ENCODE results near the gene LPAR6.
A peak's percentile ranks its signal among the peaks of the same experiment; 100 is the strongest.

LPAR6 gene

DNA sequence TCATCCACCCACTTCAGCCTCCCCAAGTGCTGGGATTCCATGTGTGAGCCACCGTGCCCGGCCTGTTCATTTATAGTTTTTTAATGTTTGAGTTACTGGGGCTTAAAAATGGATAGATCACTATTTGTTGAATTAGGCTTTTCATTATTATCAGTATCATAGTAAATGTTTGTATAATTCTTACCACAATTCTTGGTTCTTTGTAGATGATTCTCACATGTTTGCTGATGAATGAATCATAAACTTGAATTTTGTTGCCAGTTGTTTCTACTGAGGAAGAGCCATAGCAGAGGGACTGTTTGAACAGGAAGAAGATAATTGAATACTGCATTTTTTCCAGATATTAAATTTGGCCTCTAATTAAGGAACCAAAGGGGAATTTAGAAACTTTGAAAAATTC, 2.6 kb upstream of the LPAR6 start:
- DNase-seq (ENCODE audit: low read depth in 2 of 3, low spot score in 1 of 3), result no peak

DNA sequence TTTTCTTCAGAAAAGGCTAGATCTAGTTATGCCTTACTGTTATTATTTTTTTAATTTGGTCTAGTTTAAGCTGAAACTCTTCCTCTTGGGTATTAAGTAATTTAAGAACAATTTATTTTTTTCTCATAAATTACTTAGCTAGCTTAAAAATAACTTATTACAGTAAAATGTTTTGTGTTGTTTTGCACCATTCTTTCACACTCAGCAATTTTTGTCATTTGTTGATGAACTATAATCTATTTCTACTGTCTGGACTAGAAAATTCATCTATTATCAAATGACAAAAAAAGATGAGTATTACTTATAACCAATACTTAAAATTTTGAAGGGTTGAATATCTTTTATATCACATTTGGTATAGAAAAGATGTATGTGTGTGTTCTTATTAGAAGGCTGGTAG, 1.6 kb upstream of the LPAR6 start:
- DNase-seq (ENCODE audit: low read depth in 2 of 3, low spot score in 1 of 3), result no peak

DNA sequence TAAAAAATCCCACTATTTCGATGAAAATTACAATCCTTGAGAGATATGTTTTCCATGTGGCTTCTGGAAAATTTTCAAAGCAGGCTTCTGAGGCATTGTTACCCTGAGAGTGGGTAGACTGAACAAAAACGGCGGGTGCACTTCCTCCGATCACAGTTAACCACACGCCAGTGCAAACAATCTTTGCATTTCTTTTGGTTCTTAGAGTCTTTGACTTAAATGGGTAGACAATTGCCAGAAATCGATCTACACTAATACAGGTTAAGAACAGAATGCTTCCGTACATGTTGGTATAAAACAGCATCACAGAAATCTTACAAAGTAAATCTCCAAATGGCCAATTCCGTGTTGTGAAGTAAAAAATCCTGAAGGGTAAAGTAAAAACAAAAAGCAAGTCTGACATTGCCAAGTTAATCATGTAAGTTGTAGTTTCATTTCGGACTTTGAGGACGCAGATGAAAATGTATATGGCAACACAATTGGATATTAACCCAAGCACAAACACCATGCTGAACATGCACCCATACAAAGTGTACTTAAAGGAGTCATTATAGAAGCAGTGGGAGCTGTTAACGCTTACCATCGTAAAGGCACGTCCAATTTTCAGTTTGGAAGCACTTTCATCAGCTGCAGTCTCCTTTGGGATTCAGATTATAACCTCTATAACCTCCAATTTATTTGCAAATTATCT, 927 bp downstream of the LPAR6 start:
- no peak for DNase-seq (ENCODE audit: low read depth in 2 of 3, low spot score in 1 of 3)

DNA sequence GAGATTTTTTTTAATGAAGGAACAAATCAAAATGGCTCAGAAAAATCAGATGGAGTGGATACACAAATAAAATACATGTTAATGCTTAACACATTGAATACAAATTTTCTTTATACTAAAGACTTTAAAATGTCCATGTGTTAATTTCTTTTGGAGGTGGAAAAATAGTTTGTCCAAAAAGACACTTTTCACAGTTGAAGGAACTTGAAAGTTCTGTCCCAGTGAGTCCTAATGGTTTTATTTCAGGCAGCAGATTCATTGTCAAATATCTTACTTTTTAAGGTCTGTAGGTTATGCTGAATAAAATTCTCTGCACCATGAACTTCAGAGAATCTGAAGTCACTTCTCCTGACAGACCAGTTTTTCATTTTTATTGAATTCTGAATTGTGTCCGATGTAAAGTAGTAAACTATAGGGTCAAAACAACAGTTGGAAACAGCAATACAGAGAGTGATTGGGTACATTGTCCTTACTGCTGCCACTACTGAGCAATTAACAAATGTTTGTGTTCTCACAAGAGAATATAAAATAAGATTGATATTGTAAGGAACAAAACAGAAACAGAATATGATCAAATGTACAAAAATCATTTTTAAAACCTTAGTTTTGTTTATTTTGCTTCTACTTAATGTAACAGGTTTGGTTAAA, 1.6 kb downstream of the LPAR6 start:
- DNase-seq (ENCODE audit: low read depth in 2 of 3, low spot score in 1 of 3), result no peak

DNA sequence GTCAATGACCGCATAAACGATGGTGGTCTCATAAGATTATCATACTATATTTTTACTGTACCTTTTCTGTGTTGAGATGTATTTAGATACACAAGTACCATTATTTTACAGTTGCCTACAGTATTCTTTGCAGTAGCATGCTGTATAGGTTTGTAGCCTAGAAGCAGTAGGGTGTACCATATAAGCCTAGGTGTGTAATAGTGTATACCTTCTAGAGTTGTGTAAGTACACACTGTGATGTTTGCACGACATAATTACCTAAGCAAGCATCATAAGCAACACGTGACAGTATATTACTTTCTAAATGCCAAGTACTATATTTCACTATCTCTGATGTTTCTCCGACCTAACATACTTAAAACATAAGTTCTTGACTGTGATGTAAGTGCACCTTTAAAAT, 2.7 kb downstream of the LPAR6 start:
- no peak for DNase-seq (ENCODE audit: low read depth in 2 of 3, low spot score in 1 of 3)

DNA sequence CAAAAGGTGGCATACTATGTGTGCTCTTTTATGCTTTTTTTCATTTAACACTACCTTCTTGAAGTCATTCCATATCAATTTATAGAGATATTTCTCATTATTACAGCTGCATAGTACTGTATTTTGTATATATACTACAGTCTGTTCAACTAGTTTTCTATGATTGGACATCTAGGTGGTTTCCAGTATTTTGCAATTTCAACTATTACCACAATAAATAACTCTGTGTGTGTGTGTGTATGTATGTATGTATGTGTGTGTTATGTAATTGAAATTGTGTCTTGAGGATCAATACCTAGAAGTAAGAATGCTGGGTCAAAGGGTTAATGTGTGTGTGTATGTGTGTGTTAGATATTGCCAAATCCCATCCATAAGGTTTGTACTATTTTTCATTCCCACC, 7.0 kb downstream of the LPAR6 start:
- no peak for DNase-seq (ENCODE audit: low read depth in 2 of 3, low spot score in 1 of 3)

DNA sequence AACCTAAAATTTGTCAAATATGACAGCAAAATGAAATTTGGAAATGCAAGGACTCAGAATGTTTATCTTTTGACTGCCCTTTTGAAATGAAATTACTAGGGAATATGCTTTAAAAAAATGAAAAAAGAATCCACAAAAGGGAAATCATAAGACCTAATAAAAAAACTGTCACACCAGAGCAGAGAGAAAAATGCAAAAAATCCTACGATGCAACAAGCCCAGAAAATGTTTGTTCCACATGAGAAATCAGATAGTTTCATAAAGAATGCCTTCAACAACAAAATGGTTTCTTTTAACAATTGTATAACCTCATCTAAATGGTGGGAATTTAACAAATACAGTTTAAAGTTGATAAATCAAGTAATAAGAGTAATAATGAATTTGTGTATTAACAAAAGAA, 8.0 kb downstream of the LPAR6 start:
- no peak for DNase-seq (ENCODE audit: low read depth in 2 of 3, low spot score in 1 of 3)

DNA sequence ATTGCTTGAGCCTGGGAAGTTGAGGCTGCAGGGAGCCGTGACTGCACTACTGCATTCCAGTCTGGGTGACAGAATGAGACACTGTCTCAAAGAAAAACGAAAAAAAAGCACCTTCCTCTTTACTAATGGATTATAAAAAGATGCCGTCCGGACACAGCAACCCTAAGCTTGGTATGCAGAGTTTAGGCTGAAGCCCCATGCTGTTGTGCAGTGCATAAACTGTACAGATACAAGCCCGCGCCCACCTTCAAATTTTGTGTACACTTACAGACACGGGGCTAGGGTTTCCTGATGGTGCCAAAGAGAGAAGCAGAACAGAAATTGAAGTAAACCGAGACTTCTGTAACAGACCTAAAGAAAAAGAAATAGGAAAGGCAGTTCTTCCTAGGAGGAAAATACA, 9.0 kb downstream of the LPAR6 start:
- DNase-seq (ENCODE audit: low read depth in 2 of 3, low spot score in 1 of 3), result no peak

DNA sequence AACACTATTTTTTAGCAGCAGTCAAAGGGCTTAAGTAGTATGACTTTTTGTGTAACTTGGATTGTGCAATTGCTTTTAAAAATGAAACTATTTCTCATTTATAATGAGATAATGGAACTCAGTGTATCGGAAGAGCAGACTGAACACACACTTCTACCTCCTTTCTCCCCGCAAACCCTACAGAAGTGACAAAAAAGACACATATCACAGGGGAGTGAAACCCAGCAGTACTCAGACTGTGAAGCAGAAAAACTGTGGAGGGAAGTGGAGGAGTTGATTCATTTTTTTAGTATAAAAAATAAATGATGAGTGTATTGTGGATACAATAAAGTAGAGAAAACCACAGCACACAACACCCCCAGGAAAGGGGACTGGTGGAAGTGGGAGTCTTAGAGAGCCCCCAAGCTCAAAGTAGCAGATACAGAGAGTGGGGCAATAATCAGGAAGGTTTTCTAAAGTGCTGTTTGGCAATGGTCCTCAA, 9.7 kb downstream of the LPAR6 start:
- peak in 1 of 3 donors; percentile 46 for DNase-seq (ENCODE audit: low read depth in 2 of 3, low spot score in 1 of 3)

DNA sequence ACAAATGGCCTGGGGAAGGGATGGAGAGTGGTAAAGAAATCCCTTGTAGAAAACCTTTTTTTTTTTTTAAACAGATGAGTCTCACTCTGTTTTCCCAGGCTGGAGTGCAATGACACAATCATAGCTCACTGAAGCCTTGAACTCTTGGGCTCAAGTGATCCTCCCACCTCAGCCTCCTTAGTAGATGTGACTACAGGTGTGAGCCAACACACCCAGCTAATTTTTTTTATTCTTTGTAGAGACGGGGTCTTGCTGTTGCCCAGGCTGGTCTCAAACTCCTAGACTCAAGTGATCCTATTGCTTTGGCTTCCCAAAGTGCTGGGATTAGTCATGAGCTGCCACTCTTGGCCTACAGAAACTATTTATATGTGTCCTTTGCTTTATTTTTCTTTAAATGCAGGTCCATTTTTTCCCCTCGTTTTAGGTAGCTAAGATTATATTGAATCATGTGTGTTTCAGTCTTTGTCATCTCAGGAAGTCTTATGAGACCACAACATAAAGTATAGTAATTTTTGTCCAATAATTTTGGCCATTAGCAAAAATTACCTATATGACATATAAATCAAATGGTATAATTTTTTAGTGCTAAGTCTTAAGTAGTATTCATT, 10.5 kb downstream of the LPAR6 start:
- DNase-seq (ENCODE audit: low read depth in 2 of 3, low spot score in 1 of 3), result no peak

DNA sequence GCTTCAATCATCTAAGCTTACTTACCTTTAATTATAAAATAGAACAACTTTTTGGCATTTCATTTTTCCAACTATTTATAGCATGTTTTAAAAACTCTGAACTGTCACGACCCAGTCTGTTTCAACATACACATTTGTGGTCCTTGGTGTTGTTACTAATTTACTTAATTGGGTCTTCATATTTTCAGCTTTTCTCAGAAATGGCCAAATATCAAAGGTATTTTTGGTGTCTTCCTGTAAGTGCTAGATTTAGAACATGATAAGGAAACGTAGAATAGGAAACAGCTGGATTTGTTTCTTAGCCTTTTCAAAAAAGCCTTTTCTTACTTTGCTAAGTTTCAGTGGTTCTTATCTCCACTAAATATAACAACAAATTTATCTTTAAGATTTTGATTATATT, 11.4 kb downstream of the LPAR6 start:
- no peak for DNase-seq (ENCODE audit: low read depth in 2 of 3, low spot score in 1 of 3)

DNA sequence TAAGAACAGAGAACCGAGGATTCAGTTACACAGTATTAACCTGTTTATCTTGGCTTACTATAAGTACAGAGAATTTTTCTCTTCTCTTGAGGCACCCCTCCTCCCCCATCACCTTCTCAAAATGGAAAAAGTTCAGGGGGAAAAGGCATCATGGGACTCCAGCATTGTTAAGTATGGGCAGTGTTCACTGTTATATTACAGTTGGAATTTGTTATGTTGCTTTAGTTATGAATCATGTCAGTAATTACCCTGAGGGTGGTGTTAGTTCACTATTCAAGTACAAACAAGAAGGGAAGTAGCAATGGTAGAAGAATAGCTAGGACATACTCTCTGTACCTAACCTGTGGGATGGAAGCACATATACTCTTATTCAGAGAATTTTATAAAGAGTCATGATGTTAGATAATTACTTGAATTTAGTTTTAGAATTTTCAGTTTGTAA, 12.0 kb downstream of the LPAR6 start:
- DNase-seq (ENCODE audit: low read depth in 2 of 3, low spot score in 1 of 3), result no peak

DNA sequence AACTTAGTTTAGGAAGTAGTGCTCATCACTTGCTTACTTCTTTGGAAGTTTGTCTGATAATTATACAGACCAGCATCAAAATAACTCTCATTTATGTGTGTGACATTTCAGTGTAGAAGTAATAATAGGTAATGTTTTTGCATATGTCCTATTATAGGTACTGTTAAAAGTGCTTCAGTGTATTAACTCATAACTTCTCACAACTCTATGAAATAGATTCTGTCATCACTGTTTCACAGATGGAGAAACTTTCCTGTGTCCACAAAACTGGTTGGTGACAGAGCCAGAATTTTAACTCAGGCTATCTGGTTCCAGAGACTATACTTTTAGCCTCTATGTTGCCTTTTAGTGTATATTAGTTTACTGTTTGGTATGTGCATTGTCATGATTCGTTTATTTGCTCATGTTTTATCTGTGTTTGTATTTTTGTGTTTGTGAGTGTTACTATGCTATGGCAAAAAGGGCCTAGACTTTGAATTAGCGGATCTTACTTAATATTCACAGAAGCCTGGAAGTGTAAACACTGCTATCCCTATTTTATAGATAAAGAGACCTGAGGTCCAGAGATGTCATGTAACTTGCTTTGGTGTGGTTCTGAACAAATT, 12.7 kb downstream of the LPAR6 start:
- DNase-seq (ENCODE audit: low read depth in 2 of 3, low spot score in 1 of 3), result no peak

DNA sequence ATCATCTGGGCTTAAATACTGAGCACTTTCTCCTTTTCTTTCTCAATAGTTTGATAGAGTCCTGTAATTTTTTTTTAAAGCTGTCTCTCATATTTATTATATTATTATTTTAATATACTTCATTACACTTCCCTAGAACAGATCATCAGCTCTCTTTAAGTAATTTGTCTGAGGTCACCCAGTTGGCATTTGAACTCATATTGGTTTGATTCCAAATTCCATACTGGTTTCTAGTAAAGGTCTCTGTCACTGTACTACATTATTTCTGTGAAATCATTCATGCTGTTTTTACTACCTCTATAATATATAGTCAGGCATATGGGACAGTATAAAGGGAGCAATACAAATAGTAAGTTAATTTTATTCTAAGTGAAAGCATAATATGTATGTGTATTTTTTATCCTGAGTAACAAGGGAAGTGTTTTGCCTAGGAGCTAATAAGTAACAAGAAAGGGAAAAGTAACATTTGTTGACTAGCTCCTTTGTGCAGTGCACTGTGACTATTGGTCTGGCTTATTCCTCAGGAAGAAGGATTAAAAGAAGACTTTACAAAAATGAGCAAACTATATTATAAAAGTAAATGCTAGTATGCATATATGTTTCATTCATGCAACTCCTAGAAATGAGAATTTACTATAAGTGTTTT, 14.3 kb downstream of the LPAR6 start:
- no peak for DNase-seq (ENCODE audit: low read depth in 2 of 3, low spot score in 1 of 3)

DNA sequence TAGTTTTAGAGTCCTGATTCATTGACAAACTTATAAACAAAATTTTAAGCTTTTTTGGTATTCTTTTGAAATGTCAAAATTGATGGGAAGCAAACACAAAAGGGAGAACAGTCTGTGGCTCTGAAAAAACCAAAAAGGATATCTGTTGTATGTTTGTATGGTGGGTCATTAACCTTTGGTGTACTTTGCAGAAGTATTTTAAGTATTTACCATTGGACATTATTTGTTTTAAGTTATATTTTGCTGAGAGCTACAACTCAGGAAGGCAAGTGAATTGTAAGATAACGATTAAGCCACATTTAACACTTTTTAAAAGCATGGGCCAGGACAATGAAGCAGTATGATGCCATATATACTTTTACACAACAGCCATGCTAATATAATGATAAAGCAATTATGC, 15.2 kb downstream of the LPAR6 start:
- DNase-seq (ENCODE audit: low read depth in 2 of 3, low spot score in 1 of 3), result no peak

DNA sequence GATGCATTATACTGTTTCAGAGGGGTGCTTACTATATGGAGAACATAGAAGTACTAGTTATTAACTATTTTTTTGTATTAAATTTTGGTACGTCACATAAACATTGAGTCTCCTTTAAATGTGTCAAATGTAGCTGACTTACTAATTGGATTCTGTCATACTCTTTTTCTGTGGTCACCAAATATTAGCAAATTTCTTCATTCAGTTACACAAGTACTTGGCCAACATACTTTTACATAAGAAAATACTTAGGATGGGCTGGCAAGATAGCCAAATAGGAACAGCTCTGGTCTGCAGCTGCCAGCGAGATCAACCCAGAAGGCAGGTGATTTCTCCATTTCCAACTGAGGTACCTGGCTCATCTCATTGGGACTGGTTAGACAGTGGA, 19.2 kb downstream of the LPAR6 start:
- no peak for DNase-seq (ENCODE audit: low read depth in 2 of 3, low spot score in 1 of 3)

DNA sequence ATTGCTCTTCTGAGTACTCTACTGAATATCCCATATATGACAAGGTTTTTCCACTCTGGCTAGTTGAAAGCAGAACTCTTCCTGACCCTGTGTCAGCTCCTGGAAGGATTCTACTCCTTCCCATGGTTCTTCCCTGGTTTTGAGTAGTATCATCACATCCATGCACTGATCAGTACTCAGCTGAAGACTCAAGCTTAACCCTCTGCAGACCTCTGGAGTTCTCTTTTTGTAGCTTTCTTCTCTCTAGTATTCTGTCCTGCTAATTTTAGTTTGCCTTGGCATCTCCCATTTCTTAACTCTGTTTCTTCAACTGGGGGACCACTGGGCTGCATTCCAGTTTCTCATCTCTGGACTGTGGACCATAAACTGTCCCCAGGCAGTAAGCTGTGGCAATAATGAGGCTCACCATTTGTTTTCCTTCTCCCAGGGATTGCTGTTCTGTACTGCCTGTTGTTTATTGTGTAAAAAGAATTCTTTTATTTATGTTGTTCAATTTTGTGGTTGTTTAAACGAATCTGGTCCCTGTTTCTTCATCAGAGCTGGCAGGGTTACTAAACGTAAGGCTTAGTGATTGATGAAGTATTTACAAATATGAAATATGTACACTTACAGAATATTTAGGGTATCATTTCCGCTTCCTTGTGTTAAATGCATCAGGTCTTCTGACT, 19.7 kb downstream of the LPAR6 start:
- no peak for DNase-seq (ENCODE audit: low read depth in 2 of 3, low spot score in 1 of 3)

DNA sequence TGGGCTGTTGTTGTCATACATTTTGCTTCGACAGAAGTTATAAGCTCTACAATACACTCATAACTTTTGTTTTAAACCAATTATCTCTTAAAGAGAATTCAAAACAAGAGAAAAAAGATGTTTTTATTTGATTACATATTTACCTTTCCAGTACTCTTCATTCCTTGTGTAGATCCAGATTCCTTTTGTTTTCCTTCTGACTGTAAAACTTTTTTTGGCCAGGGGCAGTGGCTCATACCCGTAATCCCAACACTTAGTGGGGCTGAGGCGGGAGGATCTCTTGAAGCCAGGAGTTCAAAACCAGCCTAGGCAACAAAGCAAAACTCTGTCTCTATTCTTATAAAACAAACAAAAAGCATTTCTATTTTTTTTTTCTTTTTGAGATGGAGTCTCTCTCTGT, 21.7 kb downstream of the LPAR6 start:
- DNase-seq (ENCODE audit: low read depth in 2 of 3, low spot score in 1 of 3), result no peak

DNA sequence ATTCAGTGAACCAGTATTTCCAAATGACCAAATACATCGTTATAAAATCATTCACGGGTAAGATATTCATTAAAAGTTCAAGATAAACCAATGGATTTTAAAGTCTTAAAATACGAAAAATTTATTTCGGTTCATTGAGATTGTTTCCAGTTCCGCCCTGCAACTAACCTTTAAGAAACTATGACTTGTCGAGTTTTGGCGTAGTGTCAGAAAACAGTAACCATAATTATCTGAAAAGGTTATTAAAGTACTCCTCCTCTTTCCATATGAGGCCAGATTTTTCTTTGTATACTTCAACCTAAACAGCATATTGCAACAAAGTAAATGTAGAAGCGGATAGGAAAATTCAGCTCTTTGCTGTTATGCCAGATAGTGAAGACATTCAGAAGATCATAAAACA, 26.1 kb downstream of the LPAR6 start:
- no peak for DNase-seq (ENCODE audit: low read depth in 2 of 3, low spot score in 1 of 3)

DNA sequence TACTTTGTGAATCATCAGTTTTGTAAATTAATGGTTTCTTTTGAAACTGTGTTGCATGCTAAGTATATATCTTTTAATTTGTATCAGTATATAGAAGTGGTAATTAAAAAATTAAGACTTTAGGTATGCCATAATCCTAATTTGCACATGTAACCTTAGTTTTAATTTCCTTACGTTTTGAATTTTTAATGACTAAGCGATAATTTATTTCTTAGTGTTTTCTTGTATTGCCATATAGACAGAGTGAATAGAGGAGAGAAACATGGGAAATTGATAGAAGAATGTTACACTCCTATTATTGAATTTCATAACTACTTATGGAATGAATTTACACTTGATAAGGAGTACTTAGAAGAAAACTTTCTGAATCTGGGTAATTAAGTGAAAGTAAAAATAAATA, 29.5 kb downstream of the LPAR6 start:
- no peak for DNase-seq (ENCODE audit: low read depth in 2 of 3, low spot score in 1 of 3)

DNA sequence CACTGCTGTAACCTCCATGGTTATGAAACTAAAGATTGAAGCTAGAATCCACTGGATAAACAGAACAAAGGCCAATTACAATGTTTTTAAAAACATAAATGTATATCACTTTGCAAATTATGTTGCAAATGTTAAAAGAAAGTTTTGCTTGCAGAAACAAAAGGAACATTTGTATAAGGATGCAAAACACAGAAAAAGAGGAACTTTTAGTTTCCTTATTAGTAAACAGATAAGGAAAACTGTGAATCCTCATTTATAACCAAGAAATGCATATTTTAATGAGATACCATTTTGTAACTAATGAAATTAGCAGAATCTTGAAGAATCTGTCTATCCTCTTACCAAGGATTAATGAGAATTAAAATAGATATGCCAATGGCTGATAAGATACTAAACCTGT, 32.3 kb downstream of the LPAR6 start:
- no peak for DNase-seq (ENCODE audit: low read depth in 2 of 3, low spot score in 1 of 3)
